Endothelial cell of umbilical vein (primary cell): ENCODE data around the gene PRXL2B. TPM values are rescaled to one million over a fixed set of nuclear protein-coding genes. Genes with fewer than 3 reads are reported as not detected.

Source experiments
- BruUV-seq: library from RNA; stranded (reverse); fragments of 400-500 nt; replicated peaks from 2 replicates; lab custom pipeline; 2021; lab: Mats Ljungman, UMichigan
- CTCF ChIA-PET: fragments of 300-600, 350-600 bp; sonication (Branson Sonifier 250); formaldehyde crosslinking; loops from one replicate; lab custom pipeline; 2021; ENCODE audit warnings: antibody characterized with exemption, inconsistent platforms; lab: Charles Lee
- POLR2A ChIA-PET: fragments of 300-600, 350-600 bp; sonication (Branson Sonifier 250); formaldehyde crosslinking; loops from one replicate; lab custom pipeline; 2021; ENCODE audit warnings: antibody characterized with exemption, inconsistent platforms; lab: Charles Lee
- DNase-seq: peaks from one replicate; pipeline ENCODE4 v3.0.0-alpha.2; 2011; ENCODE audit warnings: low read depth, low spot score
- FAIRE-seq: peaks from 2 replicates; lab custom pipeline; 2011; peaks lifted over from hg19 to GRCh38; lab: Jason Lieb, UNC
- H2AFZ ChIP-seq: 2 replicates; pipeline ENCODE4 v1.6.0; 2012; ENCODE audit warnings: low read depth, low read length, control low read depth, inconsistent platforms
- H3K27ac ChIP-seq: 2 replicates; pipeline ENCODE4 v1.5.1; 2011; ENCODE audit warnings: low read depth, mild to moderate bottlenecking, control low read depth, low read length, moderate library complexity; ENCODE audit not compliant: insufficient read depth
- H3K27me3 ChIP-seq, 2 experiments: 2 replicates each; pipeline versions ENCODE4 v1.6.0 to v1.6.1; 2011; ENCODE audit warnings: low read length in 2 of 2, mixed read lengths in 1 of 2; ENCODE audit not compliant: control insufficient read depth in 2 of 2, insufficient read depth in 2 of 2
- H3K36me3 ChIP-seq, 2 experiments: 2 replicates in 1 of 2; 3 replicates in 1 of 2; pipeline ENCODE4 v1.5.1; 2011; ENCODE audit warnings: low read length in 2 of 2, mild to moderate bottlenecking in 1 of 2, moderate library complexity in 1 of 2; ENCODE audit not compliant: control insufficient read depth in 2 of 2, insufficient read depth in 2 of 2; ENCODE audit errors: extremely low read depth in 1 of 2
- H3K4me1 ChIP-seq: 3 replicates; pipeline ENCODE4 v1.5.1; 2011; ENCODE audit warnings: mild to moderate bottlenecking, low read length; ENCODE audit not compliant: control insufficient read depth, insufficient read depth; ENCODE audit errors: extremely low read depth
- H3K4me2 ChIP-seq: 2 replicates; pipeline ENCODE4 v1.6.1; 2011; ENCODE audit warnings: low read length, control low read depth, mixed read lengths; ENCODE audit not compliant: insufficient read depth
- H3K4me3 ChIP-seq, 3 experiments: fragments of 200-600 bp in 1 of 3; sonication (generic), shearing (Covaris generic) in 1 of 3; replicated peaks in 1 of 3; 2 replicates each; pipeline ENCODE4 v1.5.1; 2011 to 2016; ENCODE audit warnings: control low read depth in 3 of 3, low read length in 3 of 3, mild to moderate bottlenecking in 2 of 3, inconsistent platforms in 1 of 3, low read depth in 1 of 3, moderate library complexity in 1 of 3; ENCODE audit not compliant: insufficient read depth in 1 of 3
- H3K79me2 ChIP-seq: 2 replicates; pipeline ENCODE4 v1.6.0; 2012; ENCODE audit warnings: low read length, inconsistent platforms; ENCODE audit not compliant: control insufficient read depth, insufficient read depth
- H3K9ac ChIP-seq: replicated peaks from 2 replicates; pipeline ENCODE3; 2011; ENCODE audit warnings: low read length, control low read depth; ENCODE audit not compliant: insufficient read depth; ENCODE audit errors: extremely low read depth
- H3K9me1 ChIP-seq: replicated peaks from 3 replicates; pipeline ENCODE4 v1.6.0; 2011; ENCODE audit warnings: mild to moderate bottlenecking, low read length; ENCODE audit not compliant: control insufficient read depth, insufficient read depth; ENCODE audit errors: extremely low read depth
- H3K9me3 ChIP-seq: replicated peaks from 2 replicates; pipeline ENCODE4 v1.5.1; 2012; ENCODE audit warnings: low read length, inconsistent platforms; ENCODE audit not compliant: control insufficient read depth, insufficient read depth
- H4K20me1 ChIP-seq: replicated peaks from 2 replicates; pipeline ENCODE3; 2011; ENCODE audit warnings: mild to moderate bottlenecking, low read length; ENCODE audit not compliant: control insufficient read depth, insufficient read depth; ENCODE audit errors: extremely low read depth
- CTCF ChIP-seq, 2 donors: IDR thresholded peaks; 1 replicate in 1 of 2; 2 replicates in 1 of 2; pipeline ENCODE4 v1.5.1; 2011; ENCODE audit warnings: low read length in 2 of 2, mild to moderate bottlenecking in 2 of 2, moderate library complexity in 2 of 2, control low read depth in 1 of 2, inconsistent platforms in 1 of 2, low read depth in 1 of 2; ENCODE audit not compliant: insufficient read depth in 1 of 2; ENCODE audit errors: extremely low read depth in 1 of 2
- EZH2 ChIP-seq: IDR thresholded peaks from 2 replicates; pipeline ENCODE4 v1.6.1; 2012; ENCODE audit warnings: borderline replicate concordance, low read depth, mild to moderate bottlenecking, moderate library complexity, low read length, inconsistent platforms; ENCODE audit not compliant: severe bottlenecking
- FOS ChIP-seq: IDR thresholded peaks from 2 replicates; pipeline ENCODE4 v1.6.1; 2011; ENCODE audit warnings: mild to moderate bottlenecking, low read length, moderate library complexity, borderline replicate concordance; ENCODE audit not compliant: insufficient read depth
- GATA2 ChIP-seq: IDR thresholded peaks from 2 replicates; pipeline ENCODE4 v1.7.0; 2011; ENCODE audit warnings: low read depth, mild to moderate bottlenecking, moderate library complexity, mixed read lengths, low read length; ENCODE audit not compliant: insufficient read length, insufficient read depth
- JUN ChIP-seq: IDR thresholded peaks from 2 replicates; pipeline ENCODE4 v1.6.1; 2011; ENCODE audit warnings: borderline replicate concordance, low read depth; ENCODE audit not compliant: insufficient read length, insufficient read depth
- MAX ChIP-seq: IDR thresholded peaks from 2 replicates; pipeline ENCODE4 v1.6.1; 2011; ENCODE audit not compliant: insufficient read depth, insufficient read length
- MYC ChIP-seq: IDR thresholded peaks from one replicate; pipeline ENCODE4 v1.6.1; 2011; ENCODE audit warnings: mild to moderate bottlenecking, low read depth, low read length
- POLR2A ChIP-seq: IDR thresholded peaks from 2 replicates; pipeline ENCODE4 v1.6.1; 2012; ENCODE audit warnings: low read depth, mild to moderate bottlenecking, control low read depth, low read length
- POLR2AphosphoS5 ChIP-seq: IDR thresholded peaks from 2 replicates; pipeline ENCODE4 v1.6.1; 2012; ENCODE audit warnings: low read depth, mild to moderate bottlenecking, control low read depth, low read length, moderate library complexity; ENCODE audit not compliant: insufficient read depth
- dilution Hi-C: fragments of 300-500 bp; cut with MboI; formaldehyde crosslinking; loops from one replicate; pipeline ENCODE4 v1.15.0; 2019; ENCODE audit warnings: low sequenced_read_pairs; ENCODE audit not compliant: extremely low pct_ligation_motif_present
- intact Hi-C: fragments of 100-400 bp; cut with micrococcal nuclease; formaldehyde crosslinking; loops from one replicate; pipeline ENCODE4 v1.10.0; 2022
- polyA plus RNA-seq, 4 experiments: library from polyadenylated mRNA; depleted of rRNA in 3 of 4; stranded (reverse) in 3 of 4; unstranded in 1 of 4; fragments of >200 nt; gene quantifications; 2 replicates each; pipeline versions ENCODE4 v1.2.1 to v1.2.3, GENCODE V29; 2011 to 2012; ENCODE audit warnings: missing spikeins in 1 of 4
- total RNA-seq: library from RNA; stranded (reverse); gene quantifications from 2 replicates; pipeline ENCODE4 v1.2.3, GENCODE V29; 2021

Gene PRXL2B
- total and polyA plus RNA-seq, 2 donors (not counting 3 experiments of a cell fraction or from before 2014, with no cell fraction given), result 29.6 to 55.8 TPM

- TF ChIP-seq FOS (no peak), EZH2 (no peak), POLR2A (no peak), MYC (no peak), POLR2AphosphoS5 (no peak), JUN (no peak), GATA2 (no peak), CTCF (IDR thresholded peaks at IDR 0.05; ENCODE audit: extremely low read depth in 1 of 2, insufficient read depth in 1 of 2, low read depth in 1 of 2, low read length in 2 of 2) (no peak), MAX (no peak)
- no peaks in the 10 kb centered on the region for H3K9me1 ChIP-seq
- DNase-seq, result no peak
- POLR2A ChIA-PET, result no interaction called here
- no peaks in the 10 kb centered on the region for H3K9me3 ChIP-seq
- intact Hi-C loops (no loop called here), dilution Hi-C loops (no loop called here)
- peaks cover 0 to 1% of the 10 kb centered on the region in 2 experiments for H3K27me3 ChIP-seq
- no TSS peak for BruUV-seq
- no peaks in the 10 kb centered on the region for H4K20me1 ChIP-seq
- no peak for FAIRE-seq
- no peak overlapping the region for H3K4me2 ChIP-seq
- no peaks in the 10 kb centered on the region for H3K36me3 ChIP-seq
- H2AFZ ChIP-seq, result no peak overlapping the region
- H3K79me2 ChIP-seq, result no peaks in the 10 kb centered on the region
- H3K27ac ChIP-seq, result no peak overlapping the region
- no peak overlapping the region for H3K9ac ChIP-seq
- CTCF ChIA-PET, result interaction anchor here (1.4 kb wide), 1 partner anchor 17 kb away, joined by 5 read pairs; the partner anchor contains the start of gene PANK4
- H3K4me1 ChIP-seq, result peaks cover 24% of the 10 kb centered on the region
- H3K4me3 ChIP-seq, result no peak overlapping the region
These were observed 43.0 kb upstream of the PRXL2B start for GRCh38 chr1:2543543-2544092.
